K562 (cell line): Measurements from ENCODE around the gene ATP5MG. TPM values are rescaled to one million over a fixed set of nuclear protein-coding genes. Genes with fewer than 3 reads are reported as not detected.

Experiments
- CTCFL ChIP-seq: IDR thresholded peaks from 2 replicates; pipeline ENCODE4 v1.6.1; 2011; ENCODE audit warnings: borderline replicate concordance, low read depth, mild to moderate bottlenecking, moderate library complexity, low read length; ENCODE audit not compliant: insufficient read depth, poor library complexity, severe bottlenecking
- DEAF1 ChIP-seq: fragments of 450-650 bp; formaldehyde crosslinking; IDR thresholded peaks from 2 replicates; pipeline ENCODE4 v1.4.0; 2020; ENCODE audit warnings: mild to moderate bottlenecking, moderate library complexity
- DPF2 ChIP-seq: fragments of 450-650 bp; IDR thresholded peaks from 2 replicates; pipeline ENCODE4 v1.6.1; 2016
- ERF ChIP-seq: fragments of 450-650 bp; formaldehyde crosslinking; IDR thresholded peaks from 2 replicates; pipeline ENCODE4 v1.4.0; 2020; ENCODE audit warnings: mild to moderate bottlenecking, mixed read lengths
- HNRNPLL ChIP-seq: fragments of 200-400 bp; formaldehyde crosslinking; IDR thresholded peaks from 2 replicates; pipeline ENCODE4 v1.6.1; 2017; ENCODE audit warnings: low read length, low read depth, mild to moderate bottlenecking; ENCODE audit not compliant: poor library complexity, severe bottlenecking
- ID3 ChIP-seq, 2 experiments: fragments of 250-450 bp in 1 of 2; fragments of 450-650 bp in 1 of 2; sonication (Bioruptor Pico) in 1 of 2; IDR thresholded peaks; 2 replicates each; pipeline versions ENCODE4 v1.6.1 to v1.8.0; 2016 to 2021; ENCODE audit warnings: mild to moderate bottlenecking in 2 of 2, moderate library complexity in 2 of 2, missing compliant biosample characterization in 1 of 2, missing genetic modification characterization in 1 of 2
- NFRKB ChIP-seq: fragments of 450-650 bp; IDR thresholded peaks from 2 replicates; pipeline ENCODE4 v1.6.1; 2016; ENCODE audit warnings: low read depth
- NONO ChIP-seq, 2 experiments: fragments of 200-400 bp in 1 of 2; fragments of 450-650 bp in 1 of 2; formaldehyde crosslinking in 1 of 2; IDR thresholded peaks; 2 replicates each; pipeline ENCODE4 v1.6.1; 2017; ENCODE audit warnings: low read depth in 2 of 2, mild to moderate bottlenecking in 2 of 2, moderate library complexity in 2 of 2, low read length in 1 of 2
- PATZ1 ChIP-seq: fragments of 250-450 bp; sonication (Bioruptor Pico); IDR thresholded peaks from 2 replicates; pipeline ENCODE4 v1.5.0; 2020; ENCODE audit warnings: mild to moderate bottlenecking, borderline replicate concordance
- PHF8 ChIP-seq: fragments of 200-600 bp; sonication (generic); IDR thresholded peaks from 2 replicates; pipeline ENCODE4 v1.6.1; 2012; ENCODE audit warnings: mixed run types, mild to moderate bottlenecking, inconsistent platforms, low read length, moderate library complexity, borderline replicate concordance
- POLR3A ChIP-seq: IDR thresholded peaks from 2 replicates; pipeline ENCODE4 v1.6.1; 2011; ENCODE audit warnings: borderline replicate concordance, mild to moderate bottlenecking, moderate library complexity; ENCODE audit not compliant: insufficient read length, insufficient read depth; ENCODE audit errors: extremely low read depth
- RHOXF2B ChIP-seq: fragments of 250-450 bp; sonication (Bioruptor Pico); conservative IDR thresholded peaks from 2 replicates; pipeline ENCODE4 v1.5.1; 2021
- SIN3B ChIP-seq: fragments of 450-650 bp; IDR thresholded peaks from 2 replicates; pipeline ENCODE4 v1.6.1; 2017; ENCODE audit warnings: low read depth, mild to moderate bottlenecking, moderate library complexity
- SP1 ChIP-seq: sonication (generic); formaldehyde crosslinking; IDR thresholded peaks from 2 replicates; pipeline ENCODE4 v1.8.1; 2022; ENCODE audit warnings: mild to moderate bottlenecking, missing genetic modification reagents
- ZNF395 ChIP-seq: fragments of 200-800 bp; sonication (Bioruptor generic); IDR thresholded peaks from 2 replicates; pipeline ENCODE4 v1.6.1; 2017; ENCODE audit warnings: missing genetic modification characterization, missing compliant biosample characterization
- polyA plus RNA-seq, 8 experiments: library from polyadenylated mRNA; depleted of rRNA in 4 of 8; stranded (reverse) in 5 of 8; unstranded in 3 of 8; fragments of >200 nt; fragmentation: Nextera tagmentation in 2 of 8; fragmentation: Illumina TruSeq in 1 of 8; extraction: Ambion mirVana in 2 of 8; extraction: Trizol in 1 of 8; gene quantifications; 2 replicates each; pipeline versions ENCODE4 v1.2.1 to v1.2.3, GENCODE V29; 2011 to 2014; ENCODE audit warnings: inconsistent platforms in 1 of 8, missing spikeins in 1 of 8
- total RNA-seq, 7 experiments: library from RNA; depleted of rRNA in 6 of 7; stranded (reverse); fragments of >200 nt in 6 of 7; fragmentation: Illumina TruSeq in 2 of 7; extraction: Trizol in 2 of 7; gene quantifications; 2 replicates each; pipeline versions ENCODE4 v1.2.1 to v1.2.3, GENCODE V29; 2011 to 2021; ENCODE audit warnings: low replicate concordance in 1 of 7

ATP5MG gene
- total and polyA plus RNA-seq, 9 of the 15 experiments (the other 6 are each of a cell fraction or from before 2014, with no cell fraction given) = 301 to 2,138 (median 434) TPM

GRCh38 chr11:118435893-118436624, 34.7 kb downstream of the ATP5MG start, which contains the start of gene KMT2A (continued):
- no peak for TF ChIP-seq DEAF1 (CRISPR knock-in tag)
- TF ChIP-seq DPF2 = peak; percentile 41; the same call in 1 of the 2 replicates
- no peak for TF ChIP-seq POLR3A
- no peak for TF ChIP-seq ID3 (CRISPR knock-in tag; IDR thresholded peaks at IDR 0.05)
- peak; percentile 51; the same call in 1 of the 2 replicates for TF ChIP-seq ID3 (tag; IDR thresholded peaks at IDR 0.05)
- no peak for TF ChIP-seq ZNF395 (CRISPR knock-in tag)
- peak; percentile 66; the same call in 1 of the 2 replicates for TF ChIP-seq NFRKB
- peak; percentile 60; the same call in 1 of the 2 replicates for TF ChIP-seq SIN3B
- peak in 1 of 2 experiments; percentile 91; a peak in 2 of 4 replicates for TF ChIP-seq NONO (IDR thresholded peaks at IDR 0.05; ENCODE audit: low read depth in 2 of 2, low read length in 1 of 2)
- TF ChIP-seq PATZ1 (CRISPR knock-in tag) = no peak
- TF ChIP-seq CTCFL = no peak
- TF ChIP-seq SP1 (CRISPR knock-in tag) = peak; percentile 95
- no peak for TF ChIP-seq RHOXF2B
- TF ChIP-seq ERF = no peak
- TF ChIP-seq PHF8 = peak; percentile 46; the same call in 1 of the 2 replicates
- peak; percentile 58 for TF ChIP-seq HNRNPLL
